ENCODE measurements around the gene NKAIN4.

GRCh38 chr20:63264000-63264399 is 9.7 kb upstream of the NKAIN4 start:
- TF ChIP-seq, protein P1, sequence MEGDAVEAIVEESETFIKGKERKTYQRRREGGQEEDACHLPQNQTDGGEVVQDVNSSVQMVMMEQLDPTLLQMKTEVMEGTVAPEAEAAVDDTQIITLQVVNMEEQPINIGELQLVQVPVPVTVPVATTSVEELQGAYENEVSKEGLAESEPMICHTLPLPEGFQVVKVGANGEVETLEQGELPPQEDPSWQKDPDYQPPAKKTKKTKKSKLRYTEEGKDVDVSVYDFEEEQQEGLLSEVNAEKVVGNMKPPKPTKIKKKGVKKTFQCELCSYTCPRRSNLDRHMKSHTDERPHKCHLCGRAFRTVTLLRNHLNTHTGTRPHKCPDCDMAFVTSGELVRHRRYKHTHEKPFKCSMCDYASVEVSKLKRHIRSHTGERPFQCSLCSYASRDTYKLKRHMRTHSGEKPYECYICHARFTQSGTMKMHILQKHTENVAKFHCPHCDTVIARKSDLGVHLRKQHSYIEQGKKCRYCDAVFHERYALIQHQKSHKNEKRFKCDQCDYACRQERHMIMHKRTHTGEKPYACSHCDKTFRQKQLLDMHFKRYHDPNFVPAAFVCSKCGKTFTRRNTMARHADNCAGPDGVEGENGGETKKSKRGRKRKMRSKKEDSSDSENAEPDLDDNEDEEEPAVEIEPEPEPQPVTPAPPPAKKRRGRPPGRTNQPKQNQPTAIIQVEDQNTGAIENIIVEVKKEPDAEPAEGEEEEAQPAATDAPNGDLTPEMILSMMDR (IDR thresholded peaks at IDR 0.05; ENCODE audit: low read depth, low read length, poor library complexity, severe bottlenecking) = no peak
- no peak for TF ChIP-seq EZH2phosphoT487 (IDR thresholded peaks at IDR 0.05; ENCODE audit: borderline replicate concordance, low read length)

Data from DOHH2 (cell line).